Measurements from ENCODE around the gene B4GALT7. TPM values are rescaled to one million over a fixed set of nuclear protein-coding genes. Genes with fewer than 3 reads are reported as not detected.

Gene B4GALT7
- total RNA-seq, 2 donors from 2014 or later = 27.4 to 33.7 TPM

DNA sequence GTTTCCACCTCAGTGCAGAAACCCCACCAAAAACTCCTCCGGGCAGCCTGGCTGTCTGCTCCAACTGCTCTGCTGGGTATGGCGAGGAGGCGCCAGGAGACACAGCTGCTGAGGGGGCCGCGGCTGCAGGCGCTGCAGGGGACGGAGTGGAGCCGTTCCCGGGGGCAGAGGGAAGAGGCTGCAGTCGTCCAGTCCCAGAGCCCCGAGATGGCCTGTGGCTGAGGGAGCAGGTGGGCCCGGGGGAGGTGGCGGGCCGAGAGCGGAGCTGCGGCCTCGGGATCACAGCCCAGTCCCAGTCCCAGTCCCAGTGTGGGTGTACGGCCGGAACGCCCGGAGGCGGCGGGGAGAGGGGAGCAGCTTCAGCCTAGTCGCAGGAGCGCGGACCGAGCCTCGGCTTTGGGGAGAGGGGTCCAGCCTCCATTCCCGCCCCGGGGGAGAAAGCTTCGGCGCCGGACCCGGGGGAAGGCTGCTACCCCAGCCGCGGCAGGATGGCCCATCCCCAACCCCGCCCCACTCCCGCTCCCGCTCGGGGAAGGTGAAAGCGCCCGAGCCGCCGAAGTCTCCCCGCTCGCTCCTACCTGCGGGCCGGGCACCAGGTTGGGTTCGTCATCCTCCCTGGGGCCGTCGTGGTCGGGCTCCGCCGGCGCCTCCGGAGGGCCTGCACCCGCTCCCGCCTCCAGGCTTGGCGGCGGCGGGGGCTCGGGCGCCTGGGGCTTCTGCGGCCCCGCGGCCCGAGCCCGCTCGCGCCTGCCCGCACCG, 46.1 kb upstream of the B4GALT7 start:
- Mint-ChIP-seq H3K36me3 (ENCODE audit: low read depth) (peaks cover 30% of the 10 kb centered on the region), H3K27me3 (ENCODE audit: insufficient read depth) (no peaks in the 10 kb centered on the region), H3K4me3 (peak overlapping the region; percentile 82), H3K4me1 (peaks cover 14% of the 10 kb centered on the region), H3K27ac (peak overlapping the region; percentile 83), H3K9me3 (peaks cover 4% of the 10 kb centered on the region)
- H3K36me3 ChIP-seq (ENCODE audit: control insufficient read depth, insufficient read depth, low read length) = peaks cover 38% of the 10 kb centered on the region
- WGBS, 2 experiments (ENCODE audit: insufficient coverage in 1 of 2, insufficient read length in 1 of 2) = 0 to 1% methylated on average over 31 to 72 of the region's 72 CpGs
- H3K27me3 ChIP-seq (ENCODE audit: control insufficient read depth, insufficient read depth, low read length, poor library complexity, severe bottlenecking) = no peaks in the 10 kb centered on the region
- peak overlapping the region; percentile 33 for H3K27ac ChIP-seq (ENCODE audit: low read depth, low read length)
- H3K4me3 ChIP-seq (ENCODE audit: low read length) = peak overlapping the region; percentile 92
- TF ChIP-seq, protein P1, sequence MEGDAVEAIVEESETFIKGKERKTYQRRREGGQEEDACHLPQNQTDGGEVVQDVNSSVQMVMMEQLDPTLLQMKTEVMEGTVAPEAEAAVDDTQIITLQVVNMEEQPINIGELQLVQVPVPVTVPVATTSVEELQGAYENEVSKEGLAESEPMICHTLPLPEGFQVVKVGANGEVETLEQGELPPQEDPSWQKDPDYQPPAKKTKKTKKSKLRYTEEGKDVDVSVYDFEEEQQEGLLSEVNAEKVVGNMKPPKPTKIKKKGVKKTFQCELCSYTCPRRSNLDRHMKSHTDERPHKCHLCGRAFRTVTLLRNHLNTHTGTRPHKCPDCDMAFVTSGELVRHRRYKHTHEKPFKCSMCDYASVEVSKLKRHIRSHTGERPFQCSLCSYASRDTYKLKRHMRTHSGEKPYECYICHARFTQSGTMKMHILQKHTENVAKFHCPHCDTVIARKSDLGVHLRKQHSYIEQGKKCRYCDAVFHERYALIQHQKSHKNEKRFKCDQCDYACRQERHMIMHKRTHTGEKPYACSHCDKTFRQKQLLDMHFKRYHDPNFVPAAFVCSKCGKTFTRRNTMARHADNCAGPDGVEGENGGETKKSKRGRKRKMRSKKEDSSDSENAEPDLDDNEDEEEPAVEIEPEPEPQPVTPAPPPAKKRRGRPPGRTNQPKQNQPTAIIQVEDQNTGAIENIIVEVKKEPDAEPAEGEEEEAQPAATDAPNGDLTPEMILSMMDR (conservative IDR thresholded peaks at IDR 0.05) = no peak
- H3K9me3 ChIP-seq (ENCODE audit: control insufficient read depth, low read length) = no peaks in the 10 kb centered on the region
- H3K4me1 ChIP-seq (ENCODE audit: control insufficient read depth, insufficient read depth, low read length) = peaks cover 9% of the 10 kb centered on the region
- H3K9ac ChIP-seq (ENCODE audit: extremely low read depth, low read length, poor library complexity, severe bottlenecking) = peak overlapping the region; percentile 61
- DNase-seq = peak; percentile 73

- peak within 1 kb of the TSS; percentile 61 for H3K9ac ChIP-seq (ENCODE audit: extremely low read depth, low read length, poor library complexity, severe bottlenecking)
- H3K4me1 ChIP-seq (ENCODE audit: control insufficient read depth, insufficient read depth, low read length) = peaks cover 9% of the 10 kb centered on the region
- Mint-ChIP-seq H3K4me1 (peaks cover 13% of the 10 kb centered on the region), H3K9me3 (peaks cover 7% of the 10 kb centered on the region), H3K27me3 (ENCODE audit: insufficient read depth) (no peaks in the 10 kb centered on the region), H3K4me3 (peak within 1 kb of the TSS; percentile 82), H3K27ac (peak within 1 kb of the TSS; percentile 83), H3K36me3 (ENCODE audit: low read depth) (peaks cover 29% of the 10 kb centered on the region)
- H3K4me3 ChIP-seq (ENCODE audit: low read length) = peak within 1 kb of the TSS; percentile 92
- peaks cover 35% of the 10 kb centered on the region for H3K36me3 ChIP-seq (ENCODE audit: control insufficient read depth, insufficient read depth, low read length)
- 16 to 38% methylated on average over 21 to 49 of the region's 49 CpGs for WGBS, 2 experiments (ENCODE audit: insufficient coverage in 1 of 2, insufficient read length in 1 of 2)
- no peaks in the 10 kb centered on the region for H3K27me3 ChIP-seq (ENCODE audit: control insufficient read depth, insufficient read depth, low read length, poor library complexity, severe bottlenecking)
- TF ChIP-seq, protein P1 (conservative IDR thresholded peaks at IDR 0.05) = peak; percentile 63
- peak; percentile 99 for DNase-seq
- H3K9me3 ChIP-seq (ENCODE audit: control insufficient read depth, low read length) = no peaks in the 10 kb centered on the region
- H3K27ac ChIP-seq (ENCODE audit: low read depth, low read length) = peak within 1 kb of the TSS; percentile 33
Observed at GRCh38 chr5:177554474-177555111, 45.3 kb upstream of the B4GALT7 start, which contains the start of gene FAM193B. FAM193B (minus strand) TSS chr5:177554563; CDS start chr5:177554458, 105 bp downstream.

GRCh38 chr5:177555228-177555627, 44.7 kb upstream of the B4GALT7 start:
- H3K4me1 Mint-ChIP-seq = peaks cover 13% of the 10 kb centered on the region
- Histone ChIP-seq H3K4me3 (ENCODE audit: low read length) (peak overlapping the region; percentile 58), H3K27ac (ENCODE audit: low read depth, low read length) (no peak overlapping the region)

More at GRCh38 chr5:177555228-177555627, 44.7 kb upstream of the B4GALT7 start:
- Mint-ChIP-seq H3K27me3 (ENCODE audit: insufficient read depth) (no peaks in the 10 kb centered on the region), H3K9me3 (peaks cover 9% of the 10 kb centered on the region), H3K4me3 (peak overlapping the region; percentile 82), H3K27ac (no peak overlapping the region), H3K36me3 (ENCODE audit: low read depth) (peaks cover 27% of the 10 kb centered on the region)
- Histone ChIP-seq H3K9me3 (ENCODE audit: control insufficient read depth, low read length) (no peaks in the 10 kb centered on the region), H3K36me3 (ENCODE audit: control insufficient read depth, insufficient read depth, low read length) (peaks cover 29% of the 10 kb centered on the region), H3K4me1 (ENCODE audit: control insufficient read depth, insufficient read depth, low read length) (peaks cover 9% of the 10 kb centered on the region), H3K9ac (ENCODE audit: extremely low read depth, low read length, poor library complexity, severe bottlenecking) (no peak overlapping the region), H3K27me3 (ENCODE audit: control insufficient read depth, insufficient read depth, low read length, poor library complexity, severe bottlenecking) (no peaks in the 10 kb centered on the region)
- no peak for DNase-seq
- WGBS, 2 experiments (ENCODE audit: insufficient coverage in 1 of 2, insufficient read length in 1 of 2) = 83 to 94% methylated on average over 1 to 2 of the region's 2 CpGs
- TF ChIP-seq, protein P1 (conservative IDR thresholded peaks at IDR 0.05) = no peak
